Progenitor cell of endocrine pancreas (in vitro differentiated cells): Measurements from ENCODE around the gene DDHD1. TPM values are rescaled to one million over a fixed set of nuclear protein-coding genes. Genes with fewer than 3 reads are reported as not detected.
"Not testable (repeated sequence)": the region's sequence is repeated elsewhere in the genome, so short reads cannot be mapped to it uniquely, and the experiment has no call there.

Experiments
- DNase-seq: peaks from one replicate; pipeline ENCODE4 v3.0.0; 2021; ENCODE audit warnings: low spot score; ENCODE audit not compliant: unreplicated experiment
- H3K27ac Mint-ChIP-seq: 2 replicates; pipeline ENCODE4 v1.8.0; 2021; ENCODE audit warnings: mild to moderate bottlenecking, moderate library complexity, mixed read lengths
- H3K27me3 Mint-ChIP-seq: 2 replicates; pipeline ENCODE4 v1.8.0; 2021; ENCODE audit warnings: mixed read lengths
- H3K36me3 Mint-ChIP-seq: 2 replicates; pipeline ENCODE4 v1.8.0; 2022; ENCODE audit warnings: mixed read lengths; ENCODE audit not compliant: insufficient read depth
- H3K4me1 Mint-ChIP-seq: 2 replicates; pipeline ENCODE4 v1.8.0; 2021; ENCODE audit warnings: low read depth, mixed read lengths
- H3K4me3 Mint-ChIP-seq: 2 replicates; pipeline ENCODE4 v1.8.0; 2021; ENCODE audit warnings: low read depth, mild to moderate bottlenecking, moderate library complexity, mixed read lengths
- H3K9me3 Mint-ChIP-seq: 2 replicates; pipeline ENCODE4 v1.8.0; 2021; ENCODE audit warnings: low read depth, mixed read lengths
- total RNA-seq: library from RNA; stranded (reverse); gene quantifications from 2 replicates; pipeline ENCODE4 v1.2.1, GENCODE V29; 2021
- TF ChIP-seq, protein P1 (sequence below): fragments of 200-600 bp; sonication (generic); IDR thresholded peaks from one replicate; pipeline ENCODE4 v1.5.0; 2021; ENCODE audit warnings: antibody characterized with exemption, mild to moderate bottlenecking; ENCODE audit not compliant: unreplicated experiment

Gene DDHD1
- total RNA-seq, 1 donor from 2014 or later = 23.0 TPM

GRCh38 chr14:53146739-53147138 is 6.4 kb downstream of the DDHD1 start:
- DNase-seq = no peak
- peaks cover 11% of the 10 kb centered on the region for H3K4me1 Mint-ChIP-seq
- H3K36me3 Mint-ChIP-seq = peaks cover 2% of the 10 kb centered on the region
- no peaks in the 10 kb centered on the region for H3K27me3 Mint-ChIP-seq
- H3K27ac Mint-ChIP-seq = no peak overlapping the region
- peaks cover 15% of the 10 kb centered on the region for H3K9me3 Mint-ChIP-seq
- TF ChIP-seq, protein P1, sequence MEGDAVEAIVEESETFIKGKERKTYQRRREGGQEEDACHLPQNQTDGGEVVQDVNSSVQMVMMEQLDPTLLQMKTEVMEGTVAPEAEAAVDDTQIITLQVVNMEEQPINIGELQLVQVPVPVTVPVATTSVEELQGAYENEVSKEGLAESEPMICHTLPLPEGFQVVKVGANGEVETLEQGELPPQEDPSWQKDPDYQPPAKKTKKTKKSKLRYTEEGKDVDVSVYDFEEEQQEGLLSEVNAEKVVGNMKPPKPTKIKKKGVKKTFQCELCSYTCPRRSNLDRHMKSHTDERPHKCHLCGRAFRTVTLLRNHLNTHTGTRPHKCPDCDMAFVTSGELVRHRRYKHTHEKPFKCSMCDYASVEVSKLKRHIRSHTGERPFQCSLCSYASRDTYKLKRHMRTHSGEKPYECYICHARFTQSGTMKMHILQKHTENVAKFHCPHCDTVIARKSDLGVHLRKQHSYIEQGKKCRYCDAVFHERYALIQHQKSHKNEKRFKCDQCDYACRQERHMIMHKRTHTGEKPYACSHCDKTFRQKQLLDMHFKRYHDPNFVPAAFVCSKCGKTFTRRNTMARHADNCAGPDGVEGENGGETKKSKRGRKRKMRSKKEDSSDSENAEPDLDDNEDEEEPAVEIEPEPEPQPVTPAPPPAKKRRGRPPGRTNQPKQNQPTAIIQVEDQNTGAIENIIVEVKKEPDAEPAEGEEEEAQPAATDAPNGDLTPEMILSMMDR = no peak
- no peak overlapping the region for H3K4me3 Mint-ChIP-seq

GRCh38 chr14:53144244-53144643 is 8.9 kb downstream of the DDHD1 start:
- H3K36me3 Mint-ChIP-seq = peaks cover 19% of the 10 kb centered on the region
- no peaks in the 10 kb centered on the region for H3K27me3 Mint-ChIP-seq
- no peak overlapping the region for H3K27ac Mint-ChIP-seq
- TF ChIP-seq, protein P1 = no peak
- no peak for DNase-seq
- peaks cover 36% of the 10 kb centered on the region for H3K9me3 Mint-ChIP-seq
- H3K4me1 Mint-ChIP-seq = no peaks in the 10 kb centered on the region
- H3K4me3 Mint-ChIP-seq = no peak overlapping the region

GRCh38 chr14:53140585-53140984 is 12.5 kb downstream of the DDHD1 start:
- Mint-ChIP-seq H3K36me3 (peaks cover 34% of the 10 kb centered on the region), H3K9me3 (peaks cover 45% of the 10 kb centered on the region), H3K27me3 (no peaks in the 10 kb centered on the region), H3K27ac (no peak overlapping the region), H3K4me1 (peaks cover 2% of the 10 kb centered on the region), H3K4me3 (no peak overlapping the region)
- DNase-seq = no peak
- TF ChIP-seq, protein P1 = no peak

DNA sequence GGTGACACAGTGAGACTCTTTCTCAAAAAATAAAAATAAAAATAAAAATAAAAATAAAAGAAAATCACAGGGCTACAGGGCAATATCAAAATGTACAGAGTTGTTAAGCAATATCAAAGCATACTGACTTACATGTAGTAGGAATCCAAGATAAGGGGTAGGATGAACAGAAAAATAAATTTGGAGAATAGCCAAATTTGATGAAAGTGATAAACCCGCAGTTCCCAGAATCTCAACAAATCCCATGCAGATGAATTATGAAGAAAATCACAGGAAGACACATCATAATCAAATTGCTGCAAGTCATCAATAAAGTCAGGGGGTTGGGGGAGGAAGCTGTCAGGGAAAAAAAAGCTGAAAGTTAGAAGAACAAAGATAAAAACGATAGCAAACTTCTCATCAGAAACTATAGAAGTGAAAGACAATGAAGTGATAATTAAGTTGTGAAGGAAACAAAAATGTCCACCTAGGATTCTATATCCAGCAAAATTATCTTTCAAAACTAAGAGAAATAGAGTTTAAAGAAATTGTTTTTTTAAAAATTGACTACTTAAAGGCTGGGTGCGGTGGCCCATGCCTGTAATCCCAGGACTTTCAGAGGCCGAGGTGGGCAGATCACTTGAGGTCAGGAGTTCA is 15.4 kb downstream of the DDHD1 start:
- Mint-ChIP-seq H3K4me3 (no peak overlapping the region), H3K27ac (no peak overlapping the region), H3K9me3 (peaks cover 39% of the 10 kb centered on the region), H3K27me3 (no peaks in the 10 kb centered on the region), H3K4me1 (peaks cover 2% of the 10 kb centered on the region), H3K36me3 (peaks cover 40% of the 10 kb centered on the region)
- no peak for DNase-seq
- TF ChIP-seq, protein P1 = no peak

DNA sequence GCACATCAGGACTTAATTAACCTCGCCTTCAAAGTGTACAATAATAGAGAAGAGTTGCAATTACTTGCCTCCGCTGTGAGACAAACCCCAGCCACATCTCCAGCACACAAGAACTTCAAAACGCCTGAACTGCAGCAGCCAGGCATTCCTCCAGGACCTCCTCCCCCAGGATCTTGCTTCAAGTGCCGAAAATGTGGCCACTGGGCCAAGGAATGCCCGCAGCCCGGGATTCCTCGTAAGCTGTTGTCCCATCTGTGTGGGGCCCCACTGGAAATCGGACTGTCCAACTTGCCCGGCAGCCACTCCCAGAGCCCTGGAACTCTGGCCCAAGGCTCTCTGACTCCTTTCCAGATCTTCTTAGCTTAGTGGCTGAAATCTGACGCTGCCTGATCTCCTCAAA is 22.6 kb downstream of the DDHD1 start:
- H3K4me1 Mint-ChIP-seq, H3K9me3 Mint-ChIP-seq, H3K27ac Mint-ChIP-seq, H3K4me3 Mint-ChIP-seq, H3K27me3 Mint-ChIP-seq, H3K36me3 Mint-ChIP-seq, DNase-seq: not testable (repeated sequence)

- Mint-ChIP-seq H3K27me3 (no peaks in the 10 kb centered on the region), H3K36me3 (peaks cover 3% of the 10 kb centered on the region), H3K4me1 (no peaks in the 10 kb centered on the region), H3K27ac (no peak overlapping the region), H3K9me3 (peaks cover 4% of the 10 kb centered on the region), H3K4me3 (no peak overlapping the region)
- DNase-seq = no peak
- TF ChIP-seq, protein P1 = no peak
These were observed 24.7 kb downstream of the DDHD1 start for GRCh38 chr14:53128303-53129028.
